GM19438 (cell line): ENCODE measurements around the gene AGPS.
"Not testable (repeated sequence)": the region's sequence is repeated elsewhere in the genome, so short reads cannot be mapped to it uniquely, and the experiment has no call there.

Experiments used
- ATAC-seq: cut with Tn5 transposase; IDR thresholded peaks from one replicate; pipeline ENCODE4 v1.9.1; 2021; ENCODE audit warnings: low read depth; ENCODE audit not compliant: unreplicated experiment

The AGPS gene

GRCh38 chr2:177466337-177467195, 74.0 kb downstream of the AGPS start:
- ATAC-seq, result no peak

GRCh38 chr2:177467646-177468045, 75.1 kb downstream of the AGPS start:
- ATAC-seq, result no peak

- ATAC-seq, result no peak
Observed at GRCh38 chr2:177471990-177472389, 79.4 kb downstream of the AGPS start.

- ATAC-seq, result no peak
Observed at GRCh38 chr2:177474301-177474700, 81.7 kb downstream of the AGPS start.

GRCh38 chr2:177474998-177475397, 82.4 kb downstream of the AGPS start:
- ATAC-seq, result no peak

DNA sequence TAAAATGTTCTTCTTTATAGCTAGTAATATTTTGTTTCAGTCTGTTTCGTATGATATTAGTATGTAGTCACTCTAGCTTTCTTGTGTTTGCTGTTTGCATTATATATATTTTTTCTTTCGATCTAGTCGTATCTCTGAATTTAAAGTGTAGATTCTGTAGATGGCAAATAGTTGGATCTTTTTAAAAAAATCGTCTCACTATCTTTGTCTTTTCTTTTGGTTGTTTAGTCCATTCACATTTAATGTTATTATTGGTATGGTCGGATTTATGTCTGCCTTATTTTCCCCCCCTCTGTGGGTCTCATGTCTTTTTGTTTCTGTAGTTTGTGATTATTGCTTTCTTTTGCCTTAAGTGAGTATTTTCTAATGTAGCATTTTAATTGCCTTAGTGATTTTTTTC, 84.3 kb downstream of the AGPS start:
- ATAC-seq, result no peak

- no peak for ATAC-seq
Observed at GRCh38 chr2:177478029-177478428, 85.5 kb downstream of the AGPS start.

- ATAC-seq, result no peak
Observed at GRCh38 chr2:177478907-177479306, 86.3 kb downstream of the AGPS start.

GRCh38 chr2:177482195-177482594, 89.6 kb downstream of the AGPS start:
- no peak for ATAC-seq

DNA sequence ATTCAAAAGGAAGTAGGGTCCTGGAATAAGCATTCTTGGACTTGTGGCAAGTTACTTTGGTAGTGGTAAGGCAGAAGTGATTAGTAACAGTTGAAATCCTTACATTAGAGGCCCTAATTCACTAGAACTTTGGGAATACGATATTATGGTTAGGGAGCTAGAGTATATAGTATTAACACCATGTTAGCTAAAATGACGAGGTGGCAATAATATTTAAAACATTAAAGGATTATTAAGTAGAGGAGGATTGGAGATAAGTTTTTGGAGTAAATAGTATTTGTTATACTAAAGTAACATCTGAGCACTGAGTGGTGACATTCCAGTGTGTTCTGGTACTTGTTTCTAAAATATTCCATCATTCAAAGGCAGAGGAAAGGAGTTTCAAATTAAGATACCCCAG, 91.0 kb downstream of the AGPS start:
- ATAC-seq, result no peak

- no peak for ATAC-seq
Observed at GRCh38 chr2:177484180-177484795, 91.7 kb downstream of the AGPS start.

- ATAC-seq, result not testable (repeated sequence)
Observed at GRCh38 chr2:177485657-177486056, 93.1 kb downstream of the AGPS start.

- ATAC-seq, result no peak
Observed at GRCh38 chr2:177489719-177490301, 97.2 kb downstream of the AGPS start.

- no peak for ATAC-seq
Observed at GRCh38 chr2:177495945-177496344, 103.4 kb downstream of the AGPS start.

- no peak for ATAC-seq
Observed at GRCh38 chr2:177496921-177497320, 104.3 kb downstream of the AGPS start.

- no peak for ATAC-seq
Observed at GRCh38 chr2:177501186-177501585, 108.6 kb downstream of the AGPS start.

- no peak for ATAC-seq
Observed at GRCh38 chr2:177506505-177506904, 113.9 kb downstream of the AGPS start.

DNA sequence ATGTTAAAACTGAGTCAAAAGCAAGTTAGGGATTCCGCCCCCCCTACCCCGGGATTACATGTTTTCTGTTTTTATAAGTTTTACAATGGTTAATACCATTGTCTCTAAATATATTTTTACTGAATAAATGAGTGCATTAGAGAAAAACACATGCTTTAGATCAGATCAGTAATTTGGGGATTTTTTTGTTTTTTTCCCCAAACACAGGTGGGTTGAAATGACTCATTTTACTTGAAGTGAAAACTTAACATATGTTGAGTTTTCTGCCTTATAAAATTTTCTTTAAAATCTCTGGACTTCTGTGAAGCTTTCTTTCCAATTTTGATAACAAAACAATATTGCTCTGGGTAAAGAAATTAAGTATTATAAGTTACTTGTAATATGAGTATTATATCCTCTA, 114.4 kb downstream of the AGPS start:
- no peak for ATAC-seq

- ATAC-seq, result no peak
Observed at GRCh38 chr2:177516824-177517544, 124.4 kb downstream of the AGPS start.

DNA sequence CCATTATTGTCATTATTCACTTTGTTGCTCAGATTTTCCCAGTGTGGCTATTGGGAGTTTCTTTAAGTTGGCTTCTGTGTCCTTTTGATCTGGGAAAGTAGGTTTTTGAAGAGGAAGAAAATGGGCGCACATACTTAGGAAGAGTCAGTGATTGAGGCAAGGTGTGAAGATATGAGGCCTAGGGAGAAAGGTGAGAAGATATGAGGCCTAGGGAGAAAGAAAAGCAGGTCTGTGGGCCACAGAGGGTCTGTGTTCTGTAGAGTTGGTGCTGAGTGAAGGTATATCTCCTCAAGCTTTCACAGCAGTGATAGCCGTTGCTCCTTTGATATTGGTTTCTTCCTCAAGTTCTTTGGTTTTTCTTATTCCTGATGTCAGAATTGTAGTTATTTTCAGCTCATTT, 126.2 kb downstream of the AGPS start:
- ATAC-seq, result no peak

DNA sequence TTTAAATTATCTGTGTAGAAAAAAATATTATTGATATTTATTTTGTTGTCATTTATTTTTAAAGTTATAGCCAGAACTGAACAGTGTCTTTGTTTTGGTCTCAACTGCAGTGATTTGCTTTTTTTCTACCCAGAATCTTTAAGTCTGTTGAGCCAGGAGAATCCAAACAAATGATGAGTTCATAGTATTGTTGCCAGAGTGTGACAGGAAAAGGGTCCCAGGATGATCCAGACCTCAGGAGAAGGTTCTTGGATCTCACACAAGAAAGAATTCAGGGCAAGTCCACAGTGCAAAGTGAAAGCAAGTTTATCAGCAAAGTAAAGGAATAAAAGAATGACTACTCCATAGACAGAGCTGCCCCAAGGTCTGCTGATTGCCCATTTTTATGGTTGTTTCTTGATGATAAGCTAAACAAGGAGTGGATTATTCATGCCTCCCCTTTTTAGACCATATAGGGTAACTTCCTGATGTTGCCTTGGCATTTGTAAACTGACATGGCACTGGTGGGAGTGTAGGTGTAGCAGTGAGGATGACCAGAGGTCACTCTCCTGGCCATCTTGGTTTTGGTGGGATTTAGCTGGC, 127.1 kb downstream of the AGPS start:
- no peak for ATAC-seq
